NCI-H128 (cell line): ENCODE measurements around the gene FBXL4.

ENCODE experiments used
- DNase-seq: peaks from one replicate; lab custom pipeline; 2025; ENCODE audit not compliant: unreplicated experiment; lab: John Stamatoyannopoulos, UW

The FBXL4 gene

DNA sequence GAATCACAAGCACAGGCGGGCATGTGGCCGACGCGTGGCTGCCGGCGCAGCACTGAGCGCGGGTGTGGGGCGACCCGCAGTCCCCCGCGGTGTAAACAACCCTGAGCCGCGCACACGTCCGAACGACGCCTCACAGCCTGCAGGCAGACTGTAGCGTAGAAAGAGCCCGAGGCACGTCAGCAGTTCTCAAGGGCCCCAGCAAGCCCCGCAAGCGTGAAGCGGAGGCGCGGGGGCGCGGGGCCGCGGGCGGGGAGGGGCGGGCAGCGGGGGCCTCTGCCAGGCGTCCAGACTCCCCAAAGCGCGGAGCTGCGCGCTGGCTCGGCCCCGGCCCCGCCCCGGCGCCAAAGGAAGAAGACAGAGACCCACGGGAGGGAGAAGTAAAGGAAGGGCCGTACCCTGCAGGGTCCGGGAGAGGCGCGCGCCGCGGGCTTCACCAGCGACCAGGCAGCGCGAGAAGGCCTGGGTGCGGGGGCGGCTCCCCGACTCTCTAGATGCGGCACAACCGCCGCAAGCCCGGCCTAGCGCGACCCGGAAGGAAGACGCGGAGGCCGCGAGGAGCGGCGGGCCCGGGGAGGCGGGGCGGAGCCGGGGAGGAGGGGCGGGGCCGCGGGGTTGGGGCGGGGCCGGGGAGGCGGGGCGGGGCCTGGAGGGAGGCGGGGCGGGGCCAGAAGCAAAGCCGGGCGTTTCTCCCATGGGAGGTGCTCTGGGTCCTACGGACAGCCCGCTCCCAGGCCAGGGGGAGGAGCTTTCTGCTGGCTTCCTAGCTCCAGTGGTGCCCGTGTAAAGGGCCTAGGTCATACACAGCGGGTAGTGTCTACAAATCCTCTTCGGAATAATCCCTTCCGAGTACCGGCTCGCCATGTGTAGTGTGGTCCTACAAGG is at the start of gene FBXL4:
FBXL4 (minus strand) TSS at position 536 of the 882 bp plus-strand sequence. CDS start 20,958 bp downstream, outside the sequence.
- DNase-seq = no peak

DNA sequence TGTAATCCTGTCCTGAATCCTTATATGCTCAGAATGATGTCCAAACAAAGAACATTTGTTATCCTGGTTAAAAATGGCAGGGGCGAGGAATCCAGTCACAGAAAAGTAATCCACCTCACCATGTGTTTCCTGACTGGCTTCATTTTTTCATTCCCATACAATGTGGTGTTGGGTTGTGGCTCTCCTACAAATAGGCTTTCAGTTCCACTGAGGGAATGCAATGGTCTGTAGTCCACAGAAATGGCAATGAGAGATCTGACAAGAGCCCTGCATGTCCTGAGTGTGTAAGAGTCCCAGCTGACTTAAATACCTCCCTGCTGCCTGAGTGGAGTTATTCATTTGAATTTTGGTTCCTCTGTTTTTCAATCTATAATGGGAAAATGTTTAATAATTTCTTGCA is 47.4 kb upstream of the FBXL4 start:
- DNase-seq = no peak

DNA sequence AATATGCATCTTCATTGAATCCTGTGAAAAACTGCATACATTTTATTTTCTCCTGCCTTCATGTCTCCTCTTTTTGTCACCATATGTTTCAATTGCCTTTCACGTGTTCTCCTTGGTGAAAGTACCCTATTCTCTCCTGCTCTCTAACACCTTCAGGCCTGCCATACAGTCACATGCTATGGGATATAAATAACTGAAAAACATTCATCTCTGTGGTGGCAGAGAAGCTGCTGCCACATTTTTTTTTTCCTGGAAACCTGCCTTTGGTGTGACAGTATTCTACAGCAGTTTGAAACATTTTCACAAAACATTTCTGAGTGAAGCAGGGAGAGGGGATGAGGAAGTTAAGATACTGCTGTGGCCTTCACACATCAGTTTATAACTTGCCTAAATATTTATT is 44.8 kb upstream of the FBXL4 start:
- no peak for DNase-seq

DNA sequence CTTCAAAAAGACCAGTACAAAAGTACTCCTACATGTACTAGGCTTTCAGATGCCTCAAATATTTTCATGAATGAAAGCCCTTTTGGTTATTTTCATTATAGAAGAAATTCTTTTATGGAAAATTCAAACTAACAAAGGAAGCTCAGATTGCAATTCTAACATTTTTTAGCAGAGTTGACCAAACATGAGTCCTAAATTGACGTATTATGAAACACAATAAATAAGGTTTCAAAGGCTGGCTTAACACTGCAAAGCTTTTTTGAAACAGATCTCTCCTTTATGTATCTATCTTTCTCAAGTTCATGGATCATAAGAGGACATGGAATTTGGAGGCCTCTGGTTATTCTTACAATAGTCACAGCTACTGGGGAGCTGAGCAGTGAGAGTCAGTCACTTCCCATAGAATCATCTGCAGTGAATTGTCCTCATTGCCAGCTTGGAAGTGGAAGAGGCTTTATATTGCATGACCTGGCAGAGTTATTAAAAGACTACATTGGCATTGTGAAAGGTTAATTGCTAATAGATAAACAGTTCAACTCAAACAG is 38.4 kb upstream of the FBXL4 start:
- no peak for DNase-seq

DNA sequence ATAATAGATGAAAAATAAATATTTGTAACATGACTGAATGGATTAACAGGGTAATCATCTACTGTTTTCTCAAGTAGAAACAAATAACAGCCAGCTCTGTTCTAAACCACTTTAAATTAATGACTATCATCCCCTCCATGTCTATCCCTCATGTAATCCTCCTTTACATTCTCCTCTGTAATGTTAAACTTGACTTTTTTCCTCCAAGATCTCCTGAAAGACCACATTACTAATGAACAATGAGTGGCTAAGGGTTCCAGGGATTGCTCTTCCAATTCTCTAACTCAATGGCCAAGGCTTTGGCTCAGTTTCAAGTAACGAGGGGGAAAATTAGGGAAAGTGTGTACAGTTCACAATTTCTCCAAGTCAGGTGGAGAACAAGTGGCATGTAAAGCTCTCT is 37.6 kb upstream of the FBXL4 start:
- DNase-seq = no peak

DNA sequence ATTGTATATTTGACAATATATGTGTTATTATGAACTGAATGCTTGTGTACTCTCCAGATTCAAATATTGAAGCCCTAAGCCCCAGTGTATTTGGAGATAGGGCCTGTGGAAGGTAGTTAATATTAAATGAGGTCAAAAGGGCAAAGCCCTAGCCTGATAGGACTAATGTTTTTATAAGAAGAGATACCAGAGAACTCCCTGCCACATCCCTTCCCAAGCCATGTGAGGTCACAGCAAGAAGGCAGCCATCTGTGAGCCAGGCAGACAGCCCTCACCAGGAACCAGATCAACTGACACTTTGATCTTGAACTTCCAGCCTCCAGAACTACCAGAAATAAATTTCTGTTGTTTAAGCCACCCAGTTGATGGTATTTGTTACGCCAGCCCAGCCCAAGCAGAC is 36.4 kb upstream of the FBXL4 start:
- no peak for DNase-seq

DNA sequence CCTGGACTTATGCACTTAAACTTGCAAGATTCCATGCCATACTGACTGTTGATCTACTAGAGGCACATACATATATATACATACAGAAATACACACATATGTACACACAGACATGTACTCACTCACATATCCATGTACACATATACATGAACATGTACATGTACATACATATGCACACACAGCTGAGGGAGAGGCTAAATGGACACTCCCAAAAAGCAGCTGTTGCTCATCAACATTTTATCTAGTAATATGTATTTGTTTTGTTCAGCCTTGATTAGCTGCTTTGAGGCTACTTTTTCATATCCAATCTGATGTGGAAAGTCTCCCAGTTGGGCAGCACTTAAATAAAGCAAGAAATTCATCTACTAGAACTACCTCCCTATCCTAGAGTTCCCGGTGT is 33.7 kb upstream of the FBXL4 start:
- DNase-seq = no peak

DNA sequence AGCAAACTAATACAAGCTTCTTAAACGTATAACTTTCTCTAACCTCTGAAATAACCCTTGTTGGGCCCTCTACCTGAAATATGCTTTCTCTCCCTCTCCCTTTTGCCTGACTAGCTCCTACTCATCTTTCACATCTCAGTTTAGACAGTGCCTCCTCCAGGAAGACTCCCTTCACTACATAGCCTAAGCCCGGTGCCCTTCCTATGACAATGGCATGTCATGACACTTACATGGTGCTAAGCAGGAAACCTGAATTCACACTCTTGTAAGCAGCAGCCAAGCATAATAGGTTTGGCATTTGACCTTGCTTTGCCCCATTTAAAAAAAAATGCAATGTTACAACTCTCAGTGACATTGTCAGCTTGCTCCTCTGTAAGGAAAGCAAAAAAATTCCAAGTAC is 33.1 kb upstream of the FBXL4 start:
- DNase-seq = no peak

DNA sequence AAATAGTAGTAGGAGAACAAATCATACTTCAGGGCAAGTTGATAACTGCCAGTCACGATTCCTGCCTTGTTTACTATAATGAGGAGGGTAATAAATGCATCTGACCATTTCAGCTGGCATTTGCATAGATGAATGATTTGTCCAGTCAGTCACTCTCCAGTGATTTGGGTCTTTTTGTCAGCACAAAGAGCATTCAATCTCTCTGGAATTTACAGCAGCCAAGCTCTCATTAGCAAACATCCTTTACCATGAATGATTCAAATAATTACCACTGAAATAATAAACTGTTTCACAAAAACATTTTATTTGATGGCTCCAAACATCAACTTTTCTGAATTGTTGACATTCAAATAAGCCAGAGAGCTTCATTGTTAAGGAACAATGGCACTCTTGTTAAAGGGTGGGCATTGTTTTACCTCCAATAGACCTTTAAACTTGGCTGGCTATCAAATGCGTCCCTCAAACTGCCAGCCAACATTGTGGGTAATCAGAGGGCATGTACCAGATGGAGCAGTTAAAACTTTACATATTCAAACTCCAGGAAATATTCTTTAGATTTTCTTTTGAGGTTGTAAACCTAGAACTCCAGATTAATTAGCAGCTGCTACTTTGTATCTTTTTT is 30.0 kb upstream of the FBXL4 start:
- DNase-seq = no peak

DNA sequence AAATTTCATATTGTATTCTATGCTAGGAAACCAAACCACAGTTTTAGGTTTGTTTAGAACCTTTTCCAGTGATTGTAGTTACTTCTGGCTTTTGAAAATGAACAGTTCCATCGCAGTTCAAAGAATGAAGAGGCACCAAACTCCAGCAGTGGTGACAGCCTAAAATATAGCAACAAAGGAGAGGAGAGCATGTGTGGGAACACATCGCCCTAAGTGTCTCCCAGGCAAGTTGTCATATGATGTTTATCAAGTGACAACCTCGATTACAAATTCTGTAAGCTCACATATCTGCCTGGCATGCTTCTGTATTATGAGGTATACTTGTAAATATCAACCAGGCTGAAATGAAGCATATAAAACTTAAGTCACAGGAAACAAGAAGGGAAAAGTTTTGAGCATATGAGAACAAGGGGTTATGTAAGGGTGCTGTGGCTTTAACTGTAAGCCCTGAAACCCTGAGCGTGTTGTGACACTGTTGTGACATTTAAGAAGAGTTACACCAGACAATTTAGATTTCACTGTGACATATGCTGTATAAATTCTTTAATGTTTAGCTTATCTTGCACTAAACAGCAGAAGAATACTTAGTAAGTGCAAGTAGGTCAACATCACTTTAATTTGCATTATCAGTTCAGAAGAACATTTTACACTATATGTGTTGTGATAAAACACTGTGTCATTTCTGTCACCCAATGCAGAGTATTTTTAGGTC is 29.1 kb upstream of the FBXL4 start:
- no peak for DNase-seq

DNA sequence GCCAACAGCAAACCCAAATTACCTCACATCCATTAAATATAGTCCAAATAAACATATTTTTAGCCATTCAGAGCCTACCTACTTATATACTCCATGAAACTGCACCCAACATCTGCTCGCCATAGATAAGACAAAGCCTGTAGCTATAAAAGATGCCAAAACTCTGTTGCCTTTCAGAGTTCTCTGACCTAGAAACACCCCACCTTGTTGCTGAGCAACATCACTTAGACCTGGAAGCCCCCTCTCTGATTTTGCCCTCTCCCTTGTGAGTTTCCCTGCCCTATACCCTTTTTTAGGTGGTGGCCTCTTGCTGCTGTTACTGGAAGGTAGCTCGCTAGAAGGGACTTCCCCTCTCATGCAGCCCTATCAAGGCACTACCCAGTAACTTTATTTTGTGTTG is 27.7 kb upstream of the FBXL4 start:
- DNase-seq = no peak

DNA sequence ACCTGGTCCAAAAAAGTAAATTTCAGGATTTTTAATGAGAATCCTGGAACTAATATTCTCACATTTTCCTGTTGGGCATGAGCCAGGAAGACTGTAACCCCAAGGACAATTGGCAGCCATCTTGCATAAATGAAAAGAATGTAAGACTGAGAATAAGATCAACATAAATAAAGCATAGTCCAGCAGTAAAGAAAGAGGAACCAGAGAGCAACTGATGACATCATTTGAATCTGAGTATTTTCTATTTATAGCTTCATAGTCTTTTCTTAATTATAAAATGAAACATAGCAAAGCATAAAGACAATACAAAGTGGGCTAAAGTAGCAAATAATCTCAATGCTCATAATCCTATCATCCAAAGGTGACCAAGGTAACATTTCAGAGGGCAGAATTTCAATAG is 26.6 kb upstream of the FBXL4 start:
- no peak for DNase-seq

DNA sequence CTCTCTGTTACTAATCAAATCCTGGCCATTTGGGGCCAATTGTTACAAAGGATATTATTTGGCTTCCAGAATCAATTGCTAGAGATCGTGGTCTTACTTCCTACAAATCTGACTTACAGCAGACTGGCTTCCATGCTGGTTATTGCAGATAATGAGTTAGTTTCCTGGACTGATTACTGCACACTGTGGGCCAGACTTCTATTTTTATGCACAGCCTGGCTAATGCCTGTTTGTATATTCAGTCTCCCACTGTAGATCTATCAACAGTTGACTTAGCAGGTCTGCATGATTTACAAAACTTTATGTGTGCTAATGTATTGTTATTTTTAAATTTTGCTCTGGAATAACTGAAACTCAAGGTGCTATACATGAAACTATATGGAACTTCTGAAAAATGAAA is 25.8 kb upstream of the FBXL4 start:
- no peak for DNase-seq

DNA sequence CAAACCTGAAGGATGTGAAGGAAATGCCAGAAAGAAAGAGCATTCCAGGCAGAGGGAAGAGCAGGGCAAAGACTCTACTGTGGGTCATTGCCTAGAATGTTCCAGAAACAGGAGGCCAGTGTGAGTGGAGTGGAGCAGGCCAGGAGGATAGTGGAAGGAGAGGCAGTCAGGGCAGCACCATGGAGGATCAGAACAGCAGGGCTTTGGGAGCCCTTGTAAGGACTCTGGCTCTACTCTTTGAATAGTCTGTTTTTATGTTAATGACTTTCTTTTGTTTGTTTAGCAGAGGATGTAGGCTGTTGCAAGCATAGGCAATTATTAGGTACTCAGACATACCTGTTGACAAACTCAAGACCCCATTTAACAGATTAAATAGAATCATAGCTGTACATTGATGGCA is 23.6 kb upstream of the FBXL4 start:
- DNase-seq = no peak

DNA sequence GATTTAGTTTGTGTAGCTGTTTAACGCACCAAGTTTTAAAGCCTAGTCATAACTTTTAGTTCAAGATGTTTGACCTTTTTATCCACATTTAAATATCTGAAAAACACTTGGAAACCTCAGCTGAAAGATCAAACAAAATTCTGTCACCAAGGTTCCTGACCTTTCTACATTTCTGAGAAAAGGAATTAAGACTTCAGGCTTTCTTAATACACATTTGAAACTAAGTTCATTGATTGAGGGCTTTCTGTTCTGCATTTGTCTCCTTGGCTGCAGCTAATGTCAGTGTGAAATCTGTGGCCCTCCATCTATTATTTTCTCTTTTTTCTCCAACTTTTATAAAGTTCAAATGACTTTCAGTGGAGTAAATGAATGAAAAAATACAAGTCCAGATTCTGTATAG is 22.7 kb upstream of the FBXL4 start:
- DNase-seq = no peak

DNA sequence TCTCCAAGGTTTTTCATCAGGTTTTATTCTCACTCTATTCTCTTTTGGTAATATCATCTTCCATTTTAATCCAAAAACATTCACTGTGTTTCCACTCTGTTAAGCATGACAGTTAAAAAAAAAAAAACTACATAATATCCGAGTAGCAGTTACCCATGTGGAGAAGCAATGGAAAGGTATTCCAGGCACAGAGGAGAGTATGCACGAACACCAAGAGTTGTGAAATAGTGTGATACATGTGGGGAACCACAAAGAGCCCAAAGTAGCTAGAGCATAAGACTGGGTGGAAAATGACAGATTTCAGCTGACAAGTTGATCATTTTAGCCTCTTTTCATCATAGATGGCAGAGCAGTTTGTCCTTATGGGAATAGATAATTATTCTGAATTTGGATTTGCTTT is 19.9 kb upstream of the FBXL4 start:
- no peak for DNase-seq

DNA sequence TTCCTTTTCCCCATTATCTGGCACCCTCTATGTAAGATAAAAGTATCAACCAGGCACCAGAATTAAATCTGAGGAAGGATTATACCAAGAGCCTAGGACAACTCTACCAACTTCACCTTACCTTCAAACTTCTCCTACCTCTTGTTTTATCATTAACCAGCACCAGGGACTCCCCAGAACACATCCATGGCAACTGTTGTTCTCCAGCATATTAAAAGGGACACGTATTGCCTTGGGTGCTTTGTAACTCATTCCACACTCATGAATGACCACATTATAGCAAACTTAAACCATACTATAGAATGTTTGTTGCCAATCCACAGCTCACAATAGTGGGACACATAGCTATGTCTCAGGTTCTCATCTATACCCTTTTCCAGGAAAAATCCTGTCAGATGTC is 11.9 kb upstream of the FBXL4 start:
- DNase-seq = no peak

DNA sequence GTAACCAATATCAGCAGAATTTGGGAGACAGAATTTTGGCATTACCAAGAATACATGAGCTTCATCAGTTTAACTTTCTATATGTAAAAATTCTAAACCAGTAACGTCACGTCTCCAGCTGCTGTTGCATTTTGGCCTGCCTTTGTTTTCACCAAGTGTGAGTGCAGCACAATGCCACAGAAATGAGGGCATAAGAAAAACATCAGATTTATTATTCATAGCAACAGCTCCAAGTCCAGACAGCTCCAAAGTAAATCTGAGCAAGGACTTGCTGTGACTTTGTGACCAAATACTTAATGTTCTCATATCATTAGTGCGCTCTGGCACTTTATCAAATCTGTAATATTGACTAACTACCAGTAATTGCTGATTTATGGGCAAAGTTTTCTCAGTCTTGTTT is 11.0 kb upstream of the FBXL4 start:
- DNase-seq = no peak

DNA sequence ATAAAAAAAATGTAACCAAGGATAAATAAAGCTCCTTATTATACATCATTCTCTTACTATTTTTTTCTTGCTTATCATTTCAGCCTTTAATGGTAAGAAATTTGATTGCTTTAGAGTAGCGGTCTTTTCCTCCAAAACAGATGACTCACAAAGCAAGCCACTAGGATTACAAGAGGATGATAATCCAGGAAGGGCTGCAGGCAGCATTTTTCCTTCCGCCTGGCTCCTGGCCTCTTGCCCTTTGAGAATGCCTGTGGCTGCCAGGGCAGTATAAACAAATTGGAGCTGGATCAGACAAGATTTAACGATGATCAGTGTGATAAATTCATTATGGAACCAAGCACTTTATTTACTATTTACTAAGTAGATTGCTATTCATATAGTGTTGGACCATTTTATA is 9.7 kb upstream of the FBXL4 start:
- no peak for DNase-seq

DNA sequence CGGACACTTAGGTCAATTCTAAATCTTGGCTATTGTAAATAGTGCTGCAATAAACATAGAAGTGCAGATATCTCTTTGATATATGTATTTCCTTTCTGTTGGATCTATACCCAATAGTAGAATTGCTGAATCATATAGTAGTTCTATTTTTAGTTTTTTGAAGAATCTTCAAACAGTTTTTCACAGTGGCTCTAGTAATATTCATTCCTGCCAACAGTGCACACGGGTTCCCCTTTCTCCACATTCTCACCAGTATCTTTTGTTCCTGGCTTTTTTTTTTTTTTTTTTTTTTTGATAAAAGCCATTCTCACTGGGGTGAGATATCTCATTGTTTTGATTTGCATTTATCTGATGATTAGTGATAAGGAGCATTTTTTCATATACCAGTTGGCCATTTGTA is 1.8 kb upstream of the FBXL4 start:
- DNase-seq = no peak

DNA sequence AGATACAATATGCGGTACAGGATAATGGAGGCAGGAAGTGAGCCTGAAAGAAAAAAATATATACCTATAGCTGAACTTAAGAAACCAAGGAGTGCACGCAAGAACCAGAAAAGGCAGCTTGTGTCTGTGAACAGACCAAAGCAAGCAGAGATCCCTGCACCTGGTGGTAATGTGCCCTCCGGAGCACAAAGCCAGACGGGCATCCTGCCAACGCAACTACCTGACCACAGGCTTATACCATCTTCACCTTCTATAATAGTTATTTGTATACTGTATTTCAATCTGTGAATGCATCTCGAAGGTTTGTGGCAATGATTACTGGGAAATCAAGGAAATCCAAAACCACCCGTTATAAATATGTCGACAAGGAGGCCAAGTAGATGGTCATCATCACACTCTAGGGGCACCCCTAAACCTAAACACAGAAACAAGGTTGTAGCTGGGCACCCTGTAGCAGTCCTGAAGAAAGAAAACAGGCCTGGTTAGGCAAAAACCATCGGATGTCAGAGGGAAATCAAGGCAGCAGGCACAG is 801 bp downstream of the FBXL4 start:
- DNase-seq = peak; percentile 43
